ENCODE measurements around the gene CORO2A.

DNA sequence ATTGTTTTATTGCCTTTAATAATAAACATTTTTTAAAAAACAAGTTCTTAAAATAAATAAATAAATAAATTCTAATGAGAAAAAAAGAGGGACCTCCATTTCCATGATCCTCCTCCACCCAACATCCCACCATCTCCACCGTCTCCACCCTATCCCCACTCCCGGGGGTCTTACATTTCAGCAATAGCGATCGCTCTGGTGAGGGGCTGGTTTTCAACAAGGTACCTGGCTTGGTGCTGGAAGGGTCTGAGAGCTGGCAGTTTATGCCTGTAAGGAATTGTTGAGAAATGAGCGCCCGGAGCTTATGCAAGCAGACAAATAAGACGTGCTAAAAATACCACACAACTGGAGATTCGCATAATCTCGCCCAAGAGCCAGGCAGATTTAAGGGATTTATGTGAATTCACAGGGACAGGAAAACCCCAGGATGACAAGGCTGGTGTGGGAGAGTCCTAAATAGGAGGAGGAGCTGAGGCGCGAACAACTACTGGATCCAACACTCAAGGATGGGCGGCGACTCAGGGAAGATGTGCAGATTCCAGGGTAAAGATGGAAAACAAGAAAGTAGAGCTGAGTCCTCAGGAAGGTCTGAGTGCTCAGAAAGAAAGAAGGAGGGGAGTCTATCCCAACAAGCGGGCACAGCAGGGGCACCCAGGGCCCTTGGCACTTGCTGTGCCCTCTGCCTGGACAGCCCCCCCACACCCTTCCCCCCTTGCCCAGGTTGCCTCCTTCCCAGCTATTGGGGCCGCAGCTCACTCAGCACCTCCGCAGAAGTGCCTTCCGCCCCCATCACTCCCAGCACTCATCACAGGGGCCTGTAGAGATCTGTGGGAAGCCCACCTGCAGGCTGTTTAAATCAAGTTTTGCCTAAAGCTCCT lies 100.5 kb downstream of the CORO2A start:
- TF ChIP-seq, protein P1, sequence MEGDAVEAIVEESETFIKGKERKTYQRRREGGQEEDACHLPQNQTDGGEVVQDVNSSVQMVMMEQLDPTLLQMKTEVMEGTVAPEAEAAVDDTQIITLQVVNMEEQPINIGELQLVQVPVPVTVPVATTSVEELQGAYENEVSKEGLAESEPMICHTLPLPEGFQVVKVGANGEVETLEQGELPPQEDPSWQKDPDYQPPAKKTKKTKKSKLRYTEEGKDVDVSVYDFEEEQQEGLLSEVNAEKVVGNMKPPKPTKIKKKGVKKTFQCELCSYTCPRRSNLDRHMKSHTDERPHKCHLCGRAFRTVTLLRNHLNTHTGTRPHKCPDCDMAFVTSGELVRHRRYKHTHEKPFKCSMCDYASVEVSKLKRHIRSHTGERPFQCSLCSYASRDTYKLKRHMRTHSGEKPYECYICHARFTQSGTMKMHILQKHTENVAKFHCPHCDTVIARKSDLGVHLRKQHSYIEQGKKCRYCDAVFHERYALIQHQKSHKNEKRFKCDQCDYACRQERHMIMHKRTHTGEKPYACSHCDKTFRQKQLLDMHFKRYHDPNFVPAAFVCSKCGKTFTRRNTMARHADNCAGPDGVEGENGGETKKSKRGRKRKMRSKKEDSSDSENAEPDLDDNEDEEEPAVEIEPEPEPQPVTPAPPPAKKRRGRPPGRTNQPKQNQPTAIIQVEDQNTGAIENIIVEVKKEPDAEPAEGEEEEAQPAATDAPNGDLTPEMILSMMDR (IDR thresholded peaks at IDR 0.05): no peak
- no peak for TF ChIP-seq POLR2A (IDR thresholded peaks at IDR 0.05)
